CD4-positive, alpha-beta T cell treated with Interferon alpha-2 for 1 hour (primary cell): ENCODE measurements around the gene TMEM95.

Experiments used
- DNase-seq, 2 donors: peaks; one replicate each; pipeline ENCODE4 v3.0.0-alpha.2; 2020 to 2022

Gene TMEM95

GRCh38 chr17:7355053-7355452, at the start of gene TMEM95:
TMEM95 (plus strand) TSS chr17:7355156; CDS start chr17:7355205, 49 bp downstream.
- no peak for DNase-seq

- DNase-seq: peak; percentile 100
Observed at GRCh38 chr17:7306911-7307685, 47.9 kb upstream of the TMEM95 start, which contains the start of gene EIF5A. EIF5A (plus strand) TSS chr17:7307628; CDS start chr17:7309636, 2,008 bp downstream.

- DNase-seq: peak; percentile 55 to 68
Observed at GRCh38 chr17:7307686-7308624, 47.0 kb upstream of the TMEM95 start.

GRCh38 chr17:7308625-7309433, 46.1 kb upstream of the TMEM95 start:
- DNase-seq: peak; percentile 92 to 95

- no peak for DNase-seq
Observed at GRCh38 chr17:7309628-7310027, 45.3 kb upstream of the TMEM95 start.

- DNase-seq: no peak
Observed at GRCh38 chr17:7311110-7311705, 43.7 kb upstream of the TMEM95 start.

- no peak for DNase-seq
Observed at GRCh38 chr17:7312432-7313087, 42.4 kb upstream of the TMEM95 start.

- DNase-seq: no peak
Observed at GRCh38 chr17:7313088-7313889, 41.7 kb upstream of the TMEM95 start.

GRCh38 chr17:7313890-7314718, 40.9 kb upstream of the TMEM95 start:
- DNase-seq: no peak

GRCh38 chr17:7314719-7315569, 40.0 kb upstream of the TMEM95 start, which contains the start of gene GPS2:
GPS2 (minus strand) TSS chr17:7315360; CDS start chr17:7315052, 308 bp downstream.
- peak; percentile 91 to 94 for DNase-seq

- DNase-seq: no peak
Observed at GRCh38 chr17:7315570-7316235, 39.3 kb upstream of the TMEM95 start.

- no peak for DNase-seq
Observed at GRCh38 chr17:7317161-7317803, 37.7 kb upstream of the TMEM95 start.

- no peak for DNase-seq
Observed at GRCh38 chr17:7318121-7318860, 36.7 kb upstream of the TMEM95 start.

GRCh38 chr17:7321466-7321865, 33.5 kb upstream of the TMEM95 start:
- no peak for DNase-seq

- no peak for DNase-seq
Observed at GRCh38 chr17:7322520-7323194, 32.3 kb upstream of the TMEM95 start.

GRCh38 chr17:7323731-7324437, 31.1 kb upstream of the TMEM95 start:
- peak; percentile 50 to 71 for DNase-seq
